ENCODE results near the gene SLC38A7. TPM values are rescaled to one million over a fixed set of nuclear protein-coding genes. Genes with fewer than 3 reads are reported as not detected.

The SLC38A7 gene
- total and polyA plus RNA-seq, 2 of the 13 experiments (the other 11 are each of a cell fraction or from before 2014, with no cell fraction given) = 13.2 to 14.1 TPM

GRCh38 chr16:58733671-58734458 lies 49.3 kb upstream of the SLC38A7 start, which contains the start of gene GOT2 (continued):
- TF ChIP-seq DDIT3 (CRISPR knock-in tag; IDR thresholded peaks at IDR 0.05) = no peak
- peak; percentile 88 for TF ChIP-seq ZBTB38 (CRISPR knock-in tag; IDR thresholded peaks at IDR 0.05)
- peak; percentile 16; the same call in 1 of the 2 replicates for TF ChIP-seq NR2C2 (CRISPR knock-in tag; IDR thresholded peaks at IDR 0.05; ENCODE audit: borderline replicate concordance)
- no peak for TF ChIP-seq SMC3 (IDR thresholded peaks at IDR 0.05; ENCODE audit: low read length)
- TF ChIP-seq ZNF547 (CRISPR knock-in tag; IDR thresholded peaks at IDR 0.05) = peak; percentile 93
- TF ChIP-seq TSC22D2 (CRISPR knock-in tag; IDR thresholded peaks at IDR 0.05; ENCODE audit: borderline replicate concordance) = peak; percentile 91; the same call in 1 of the 2 replicates
- TF ChIP-seq HOXA3 (CRISPR knock-in tag; IDR thresholded peaks at IDR 0.05) = peak; percentile 95
- peak; percentile 67; the same call in 1 of the 2 replicates for TF ChIP-seq FUBP1 (CRISPR knock-in tag; IDR thresholded peaks at IDR 0.05; ENCODE audit: borderline replicate concordance)
- TF ChIP-seq GABPA (IDR thresholded peaks at IDR 0.05; ENCODE audit: low read depth, low read length) = peak; percentile 57
- peak; percentile 43 for TF ChIP-seq GABPA (CRISPR knock-in tag; IDR thresholded peaks at IDR 0.05; ENCODE audit: low read depth)
- TF ChIP-seq IRF1 (CRISPR knock-in tag; IDR thresholded peaks at IDR 0.05; ENCODE audit: low read depth) = no peak
- peak; percentile 97 for TF ChIP-seq ZNF414 (CRISPR knock-in tag; IDR thresholded peaks at IDR 0.05)
- TF ChIP-seq KDM4B (CRISPR knock-in tag; IDR thresholded peaks at IDR 0.05) = peak; percentile 91; the same call in 1 of the 2 replicates
- no peak for TF ChIP-seq ZNF10 (CRISPR knock-in tag; IDR thresholded peaks at IDR 0.05; ENCODE audit: borderline replicate concordance, low read depth)
- peak; percentile 95 for TF ChIP-seq ZNF512B (CRISPR knock-in tag; IDR thresholded peaks at IDR 0.05; ENCODE audit: borderline replicate concordance)
- peak; percentile 83 for TF ChIP-seq THRA (CRISPR knock-in tag; IDR thresholded peaks at IDR 0.05; ENCODE audit: borderline replicate concordance)
- TF ChIP-seq SOX13 (IDR thresholded peaks at IDR 0.05) = no peak
- TF ChIP-seq SOX13 (CRISPR knock-in tag; conservative IDR thresholded peaks at IDR 0.05 in 1 of 2, IDR thresholded peaks at IDR 0.05 in 1 of 2) = peak in 1 of 2 experiments; percentile 73; a peak in 2 of 4 replicates
- TF ChIP-seq ZFP1 (CRISPR knock-in tag; IDR thresholded peaks at IDR 0.05) = peak; percentile 70; the same call in 1 of the 2 replicates
- peak; percentile 76 for TF ChIP-seq ZNF143 (CRISPR knock-in tag; IDR thresholded peaks at IDR 0.05)
- peak; percentile 60; the same call in 1 of the 2 replicates for TF ChIP-seq CAMTA2 (CRISPR knock-in tag; IDR thresholded peaks at IDR 0.05; ENCODE audit: borderline replicate concordance)

Measured in HepG2 (cell line).